IMR-90 (cell line): ENCODE results near the gene TFRC.

ENCODE experiments used
- CEBPB ChIP-seq: IDR thresholded peaks from 2 replicates; pipeline ENCODE4 v1.6.1; 2012; ENCODE audit warnings: low read depth, low read length, improper control_type of control experiment
- CTCF ChIP-seq: conservative IDR thresholded peaks from 2 replicates; pipeline ENCODE4 v1.5.1; 2012; ENCODE audit warnings: mild to moderate bottlenecking, low read depth, low read length, improper control_type of control experiment
- FOS ChIP-seq: fragments of 150-350 bp; IDR thresholded peaks from 2 replicates; pipeline ENCODE4 v1.6.1; 2016; ENCODE audit warnings: low read depth, low read length
- MAFK ChIP-seq: IDR thresholded peaks from 2 replicates; pipeline ENCODE4 v1.6.1; 2012; ENCODE audit warnings: low read depth, low read length, improper control_type of control experiment
- MXI1 ChIP-seq: IDR thresholded peaks from 2 replicates; pipeline ENCODE4 v1.6.1; 2012; ENCODE audit warnings: low read depth, mild to moderate bottlenecking, low read length, moderate library complexity, borderline replicate concordance
- POLR2A ChIP-seq: IDR thresholded peaks from 2 replicates; pipeline ENCODE4 v1.6.1; 2012; ENCODE audit warnings: mild to moderate bottlenecking, low read depth, low read length
- RAD21 ChIP-seq: IDR thresholded peaks from 2 replicates; pipeline ENCODE4 v1.6.1; 2012; ENCODE audit warnings: low read length, improper control_type of control experiment
- RCOR1 ChIP-seq: IDR thresholded peaks from 2 replicates; pipeline ENCODE4 v1.6.1; 2012; ENCODE audit warnings: mild to moderate bottlenecking, low read length, improper control_type of control experiment; ENCODE audit not compliant: insufficient replicate concordance
- RFX5 ChIP-seq: IDR thresholded peaks from 2 replicates; pipeline ENCODE4 v1.8.0; 2012; ENCODE audit warnings: low read depth, mild to moderate bottlenecking, low read length, moderate library complexity
- SMC3 ChIP-seq: fragments of 150-350 bp; IDR thresholded peaks from 2 replicates; pipeline ENCODE4 v1.6.1; 2016; ENCODE audit warnings: low read depth, mild to moderate bottlenecking, antibody characterized with exemption, low read length, moderate library complexity
- TF ChIP-seq, protein P1 (sequence below): fragments of 150-350 bp; IDR thresholded peaks from 2 replicates; pipeline ENCODE4 v1.6.1; 2017; ENCODE audit warnings: mild to moderate bottlenecking, antibody characterized with exemption, low read length, low read depth
- TF ChIP-seq, protein P2 (sequence below): fragments of 150-350 bp; IDR thresholded peaks from 2 replicates; pipeline ENCODE4 v1.6.1; 2016; ENCODE audit warnings: low read depth, mild to moderate bottlenecking, low read length, moderate library complexity, borderline replicate concordance

DNA sequence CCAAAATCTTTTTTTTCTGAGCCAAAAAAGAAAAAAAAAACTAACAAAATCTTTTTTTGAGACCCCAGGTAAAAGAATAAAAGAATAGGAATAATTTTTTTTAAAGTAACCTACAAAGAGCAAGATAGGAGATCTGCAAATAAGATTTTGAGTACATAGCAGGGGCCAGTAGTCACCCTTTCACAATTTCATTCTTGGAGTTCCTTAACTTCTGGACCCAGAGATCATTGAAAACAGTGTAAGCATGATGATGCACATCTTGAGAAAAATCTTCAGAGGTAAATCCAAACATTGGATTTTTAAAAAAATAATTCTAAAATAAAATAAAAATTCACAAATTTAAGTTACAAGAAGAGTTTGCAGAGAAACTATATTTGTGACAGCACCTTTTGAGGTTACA is 18.8 kb downstream of the TFRC start:
- TF ChIP-seq CTCF, result no peak
- no peak for TF ChIP-seq POLR2A
- no peak for TF ChIP-seq MAFK
- no peak for TF ChIP-seq RAD21
- no peak for TF ChIP-seq MXI1
- TF ChIP-seq, protein P1, sequence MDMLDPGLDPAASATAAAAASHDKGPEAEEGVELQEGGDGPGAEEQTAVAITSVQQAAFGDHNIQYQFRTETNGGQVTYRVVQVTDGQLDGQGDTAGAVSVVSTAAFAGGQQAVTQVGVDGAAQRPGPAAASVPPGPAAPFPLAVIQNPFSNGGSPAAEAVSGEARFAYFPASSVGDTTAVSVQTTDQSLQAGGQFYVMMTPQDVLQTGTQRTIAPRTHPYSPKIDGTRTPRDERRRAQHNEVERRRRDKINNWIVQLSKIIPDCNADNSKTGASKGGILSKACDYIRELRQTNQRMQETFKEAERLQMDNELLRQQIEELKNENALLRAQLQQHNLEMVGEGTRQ, result no peak
- TF ChIP-seq CEBPB, result no peak; the same call in 1 of the 2 replicates
- TF ChIP-seq RFX5, result no peak
- TF ChIP-seq FOS, result no peak
- TF ChIP-seq, protein P2, sequence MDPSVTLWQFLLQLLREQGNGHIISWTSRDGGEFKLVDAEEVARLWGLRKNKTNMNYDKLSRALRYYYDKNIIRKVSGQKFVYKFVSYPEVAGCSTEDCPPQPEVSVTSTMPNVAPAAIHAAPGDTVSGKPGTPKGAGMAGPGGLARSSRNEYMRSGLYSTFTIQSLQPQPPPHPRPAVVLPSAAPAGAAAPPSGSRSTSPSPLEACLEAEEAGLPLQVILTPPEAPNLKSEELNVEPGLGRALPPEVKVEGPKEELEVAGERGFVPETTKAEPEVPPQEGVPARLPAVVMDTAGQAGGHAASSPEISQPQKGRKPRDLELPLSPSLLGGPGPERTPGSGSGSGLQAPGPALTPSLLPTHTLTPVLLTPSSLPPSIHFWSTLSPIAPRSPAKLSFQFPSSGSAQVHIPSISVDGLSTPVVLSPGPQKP, result no peak
- no peak for TF ChIP-seq SMC3
- TF ChIP-seq RCOR1, result no peak
